ENCODE measurements around the gene BRPF3.

BRPF3 gene

DNA sequence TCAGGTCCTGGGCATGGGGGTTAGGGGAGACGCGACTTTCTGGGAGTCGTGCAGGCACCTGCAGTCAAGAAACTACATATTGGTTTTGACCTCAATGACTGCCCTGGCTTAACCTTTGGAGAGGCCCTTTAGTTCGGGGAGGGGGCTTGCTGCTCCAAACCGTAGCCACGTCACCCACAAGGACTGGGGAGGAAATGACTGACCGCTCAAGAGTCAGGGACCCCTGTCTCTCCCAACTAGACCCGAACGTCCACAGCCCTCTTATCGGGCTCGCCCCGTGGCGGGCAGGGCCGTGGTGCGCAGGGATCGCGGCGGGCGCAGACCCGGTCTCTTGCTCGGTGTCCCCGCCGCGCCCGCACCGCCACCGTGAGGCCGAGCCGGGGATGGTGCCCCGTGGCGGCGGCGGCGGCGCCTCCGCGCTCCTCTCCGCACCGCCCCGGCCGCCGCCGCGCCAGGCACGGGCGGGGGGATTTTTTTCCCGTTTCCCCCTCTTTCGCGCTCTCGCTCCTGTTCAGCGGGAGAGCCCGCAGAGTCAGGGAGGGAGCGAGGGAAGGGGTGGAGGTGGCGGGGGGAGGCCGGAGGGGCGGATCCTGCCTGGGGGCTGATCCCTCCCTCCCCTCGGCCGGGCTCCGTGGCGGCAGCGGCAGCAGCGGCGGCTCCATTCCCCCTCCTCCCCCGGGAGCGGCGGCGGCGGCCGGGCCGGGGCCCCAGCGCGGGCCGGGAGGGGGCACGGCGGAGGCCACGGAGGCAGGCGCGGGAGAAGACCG lies at the start of gene BRPF3:
Gene BRPF3, plus strand, starts transcription at position 632 of the 767 bp plus-strand sequence. CDS start 3,579 bp downstream, outside the sequence.
- peak; percentile 52 to 76 (median 58) for DNase-seq (ENCODE audit: low read depth in 3 of 3)

- DNase-seq (ENCODE audit: low read depth in 3 of 3), result no peak
Measured at GRCh38 chr6:36147294-36147693, 49.2 kb upstream of the BRPF3 start.

DNA sequence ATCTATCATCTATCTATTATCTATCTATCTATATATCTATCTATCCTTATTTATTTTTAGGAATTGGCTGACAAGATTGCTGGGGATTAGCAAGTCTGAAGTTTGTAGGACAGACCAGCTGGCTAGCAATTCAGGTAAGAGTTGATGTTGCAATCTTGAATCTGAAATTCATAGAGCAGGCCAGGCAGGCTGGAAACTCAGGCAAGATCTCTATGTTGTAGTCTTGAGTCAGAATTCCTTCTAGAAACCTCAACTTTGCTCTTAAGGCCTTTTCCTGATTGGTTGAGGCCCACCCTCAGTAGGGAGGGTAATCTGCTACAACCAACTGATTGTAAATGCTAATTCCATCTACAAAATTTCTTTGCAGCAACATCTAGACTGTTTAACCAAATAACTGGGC lies 47.1 kb upstream of the BRPF3 start:
- no peak for DNase-seq (ENCODE audit: low read depth in 3 of 3)

DNA sequence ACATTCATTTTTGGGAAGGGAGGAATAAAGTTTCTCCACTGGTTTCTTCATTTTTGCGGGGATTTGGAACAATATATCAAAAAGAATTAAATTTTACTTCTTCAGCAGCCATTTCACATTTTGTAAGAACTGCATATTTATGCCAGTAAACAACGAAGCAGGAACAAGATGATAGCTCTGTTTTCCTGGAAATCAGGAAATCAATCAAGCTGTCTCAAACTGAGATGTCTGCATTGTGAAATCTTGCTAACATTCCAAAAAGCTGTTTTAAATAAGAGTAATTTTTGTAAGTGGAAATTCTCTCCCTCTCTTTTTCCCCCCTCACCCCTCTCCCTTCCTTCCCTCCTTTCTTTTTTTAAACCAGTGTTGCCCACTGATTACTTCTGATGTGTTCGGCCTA lies 46.3 kb upstream of the BRPF3 start:
- DNase-seq (ENCODE audit: low read depth in 3 of 3), result no peak

DNA sequence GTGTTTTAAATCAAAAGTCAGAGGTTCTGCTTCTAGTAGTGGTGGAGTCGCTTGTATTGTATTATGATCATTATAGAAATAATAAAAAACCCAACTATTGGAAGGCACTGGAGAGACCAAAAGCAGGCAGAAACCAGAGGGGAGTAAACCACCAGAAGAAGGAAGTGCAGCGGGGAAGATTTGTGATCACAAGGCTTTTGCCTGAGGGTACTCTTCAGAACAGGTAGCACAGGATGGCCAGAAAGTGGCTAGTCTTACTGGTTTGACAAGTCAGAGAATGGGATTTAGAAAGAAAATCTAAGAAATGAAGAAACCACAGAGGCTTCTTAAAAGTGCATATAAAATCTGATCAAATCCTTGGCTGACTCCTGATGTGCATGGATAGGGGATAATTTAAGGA lies 42.3 kb upstream of the BRPF3 start:
- DNase-seq (ENCODE audit: low read depth in 3 of 3), result no peak

GRCh38 chr6:36155662-36156061 lies 40.9 kb upstream of the BRPF3 start:
- no peak for DNase-seq (ENCODE audit: low read depth in 3 of 3)

GRCh38 chr6:36160147-36160760 lies 36.3 kb upstream of the BRPF3 start:
- no peak for DNase-seq (ENCODE audit: low read depth in 3 of 3)

DNA sequence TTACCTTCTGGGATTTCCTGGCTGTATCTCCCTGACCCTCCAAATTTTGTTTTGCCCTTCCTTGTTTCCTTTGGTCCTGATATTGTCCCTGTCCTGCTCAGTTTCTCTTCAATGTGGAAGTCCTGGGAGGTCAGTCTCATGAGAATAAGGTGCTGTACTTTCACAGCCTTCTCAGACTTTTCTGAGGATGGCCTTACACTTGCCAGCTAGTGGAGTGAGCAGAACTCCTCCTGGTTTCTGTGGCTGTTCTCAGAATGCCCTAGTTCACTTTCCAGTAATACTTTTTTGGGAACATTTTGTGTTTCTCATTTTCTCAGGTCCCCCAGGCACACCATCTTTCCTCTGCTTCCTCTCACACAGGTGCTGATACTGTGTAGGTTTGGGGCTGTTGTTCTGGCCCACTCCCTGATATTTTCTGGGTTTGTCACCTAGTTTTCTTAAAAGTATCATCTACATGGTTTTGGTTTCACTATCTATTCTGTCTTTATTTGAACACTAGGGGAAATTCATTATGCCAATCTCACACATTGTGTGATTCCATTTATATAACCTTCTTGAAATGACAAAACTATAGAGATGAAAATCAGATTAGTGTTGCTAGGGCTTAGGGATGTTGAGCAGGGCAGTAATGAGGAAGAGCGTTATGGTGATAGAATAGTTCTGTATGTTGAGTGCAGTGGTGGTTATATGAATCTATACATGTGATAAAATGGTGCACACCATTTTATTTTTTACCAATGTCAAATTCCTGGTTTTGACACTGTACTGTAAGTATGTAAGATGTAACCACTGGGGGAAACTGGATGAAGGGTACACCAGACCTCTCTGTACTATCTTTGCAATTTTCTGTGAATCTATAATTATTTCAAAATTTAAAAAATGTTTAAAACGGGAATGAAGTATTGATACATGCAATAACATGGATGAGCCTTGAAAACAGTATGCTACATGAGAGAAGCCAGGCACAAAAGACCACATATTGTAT lies 27.2 kb upstream of the BRPF3 start:
- DNase-seq (ENCODE audit: low read depth in 3 of 3), result no peak

DNA sequence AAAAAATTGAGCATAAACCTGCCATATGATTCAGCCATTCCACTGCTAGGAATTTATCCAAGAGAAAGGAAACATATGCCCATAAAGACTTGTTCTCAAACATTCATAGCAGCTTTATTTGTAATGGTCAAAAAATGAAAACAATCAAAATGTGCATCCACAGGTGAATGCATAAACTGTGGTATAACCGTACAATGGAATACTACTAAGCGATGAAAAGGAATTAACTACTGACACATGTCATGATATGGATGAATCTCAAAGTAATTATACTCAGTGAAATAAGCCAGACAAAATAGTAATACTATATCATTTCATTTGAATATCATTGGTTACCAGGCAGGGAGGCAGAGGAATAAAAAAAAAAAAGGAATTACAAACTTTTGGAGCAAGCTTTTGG lies 25.8 kb upstream of the BRPF3 start:
- no peak for DNase-seq (ENCODE audit: low read depth in 3 of 3)

DNA sequence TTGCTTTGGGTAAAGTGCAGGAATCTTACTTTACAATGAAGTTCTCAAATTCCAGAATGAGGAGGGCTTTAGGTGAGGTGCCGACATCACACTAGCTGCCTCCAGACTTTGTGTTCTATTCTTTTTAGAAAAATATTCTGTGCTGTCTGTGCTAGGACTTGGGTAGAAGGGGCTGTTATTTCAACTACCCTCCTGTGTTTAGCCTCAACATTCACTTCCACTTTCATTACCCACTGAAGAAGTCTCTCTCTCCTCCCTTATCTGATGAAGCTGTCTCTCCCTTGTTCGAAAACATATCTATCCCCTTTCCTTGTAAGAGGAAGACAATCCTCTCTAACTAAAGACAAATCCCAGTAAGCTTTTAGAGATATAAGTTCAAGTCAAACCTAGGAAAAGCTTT lies 25.0 kb upstream of the BRPF3 start:
- no peak for DNase-seq (ENCODE audit: low read depth in 3 of 3)

- no peak for DNase-seq (ENCODE audit: low read depth in 3 of 3)
Measured at GRCh38 chr6:36177166-36177565, 19.4 kb upstream of the BRPF3 start.

DNA sequence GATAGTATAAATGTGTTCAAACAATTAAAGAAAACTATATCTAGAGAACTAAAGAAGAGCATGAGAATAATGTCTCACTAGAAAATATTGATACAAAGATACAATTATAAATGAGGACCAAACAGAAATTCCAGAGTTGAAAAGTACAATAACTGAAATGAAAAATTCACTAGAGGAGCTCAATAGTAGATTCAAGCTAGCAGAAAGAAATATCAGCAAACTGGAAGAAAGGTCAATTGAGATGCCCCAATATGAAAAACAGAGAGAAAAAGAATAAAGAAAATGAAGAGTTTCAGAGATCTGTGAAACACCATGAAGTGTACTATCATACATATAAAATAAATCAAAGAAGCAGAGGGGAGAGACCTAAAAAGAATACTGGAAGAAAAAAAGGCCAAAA lies 18.0 kb upstream of the BRPF3 start:
- no peak for DNase-seq (ENCODE audit: low read depth in 3 of 3)

DNA sequence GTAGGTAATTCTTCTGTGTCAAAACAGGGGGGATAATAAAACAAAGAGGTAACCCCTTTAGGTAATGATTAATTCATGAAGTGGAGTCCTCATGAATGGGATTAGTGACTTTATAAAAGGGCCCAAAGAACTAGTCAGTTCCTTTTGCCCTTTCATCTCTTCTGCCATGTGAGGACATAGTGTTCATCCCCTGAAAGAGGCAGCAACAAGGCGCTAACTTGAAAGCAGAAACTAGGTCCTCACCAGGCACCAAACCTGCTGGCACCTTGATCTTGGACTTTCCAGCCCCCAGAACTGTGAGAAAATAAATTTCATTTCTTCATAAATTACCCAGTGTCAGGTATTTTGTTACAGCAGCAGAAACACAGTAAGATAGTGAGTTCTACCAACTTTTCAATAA lies 16.4 kb upstream of the BRPF3 start:
- DNase-seq (ENCODE audit: low read depth in 3 of 3), result no peak

DNA sequence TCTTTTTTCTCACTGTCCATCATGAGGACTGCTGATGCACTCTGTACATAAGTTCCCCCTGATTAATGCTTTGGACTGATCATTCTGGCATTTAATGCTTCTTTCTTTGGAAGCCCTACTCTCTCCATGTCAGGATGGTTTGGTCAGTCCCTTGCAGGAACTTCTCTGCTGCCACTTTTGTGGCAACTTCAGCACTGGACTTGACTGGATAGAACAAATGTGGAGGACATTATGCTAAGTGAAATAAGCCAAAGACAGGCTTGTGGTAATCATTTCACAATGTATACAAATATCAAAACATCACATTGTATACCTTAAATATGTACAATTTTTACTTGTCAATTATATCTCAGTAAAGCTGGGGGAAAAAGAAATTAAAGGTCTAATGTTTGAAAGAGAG lies 12.2 kb upstream of the BRPF3 start:
- no peak for DNase-seq (ENCODE audit: low read depth in 3 of 3)

GRCh38 chr6:36186199-36186598 lies 10.3 kb upstream of the BRPF3 start:
- DNase-seq (ENCODE audit: low read depth in 3 of 3), result no peak

GRCh38 chr6:36187446-36187845 lies 9.1 kb upstream of the BRPF3 start:
- no peak for DNase-seq (ENCODE audit: low read depth in 3 of 3)

GRCh38 chr6:36195471-36196112 lies 952 bp upstream of the BRPF3 start:
- DNase-seq (ENCODE audit: low read depth in 3 of 3), result no peak

DNA sequence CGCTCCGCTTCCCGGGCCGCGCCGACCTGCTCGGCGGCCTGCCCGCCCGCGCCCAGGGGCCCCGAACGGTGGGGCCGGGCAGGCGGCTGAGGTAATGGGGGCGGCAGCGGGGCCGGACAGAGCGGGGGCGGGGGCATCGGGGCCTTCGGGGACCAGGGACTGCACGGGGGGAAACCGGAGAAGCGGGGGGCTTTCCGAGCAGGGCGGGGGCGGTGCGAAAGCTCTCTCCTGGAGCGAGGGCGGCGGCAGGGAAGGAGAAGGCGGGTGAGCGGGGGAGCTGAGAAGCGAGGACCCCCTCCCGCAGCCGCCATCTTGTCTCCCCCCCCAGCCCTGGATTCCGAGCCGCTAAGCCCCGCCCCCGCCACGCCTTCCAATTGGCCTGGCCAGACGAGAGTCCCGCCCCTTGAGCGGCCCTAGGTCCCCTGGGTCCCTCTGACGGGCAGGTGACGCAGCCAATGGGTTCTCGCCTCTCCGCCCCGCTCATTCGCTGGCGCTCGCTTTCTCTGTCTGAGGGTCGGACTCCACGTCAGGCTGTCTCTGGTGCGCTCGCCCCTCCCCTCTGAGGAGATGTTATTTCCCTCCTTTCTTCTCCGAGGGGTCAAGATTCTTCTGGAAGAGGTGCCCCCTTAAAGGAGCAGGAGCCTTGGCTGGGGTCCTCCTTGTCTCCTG lies 470 bp downstream of the BRPF3 start:
- DNase-seq (ENCODE audit: low read depth in 3 of 3), result peak; percentile 98 to 100 (median 100)

DNA sequence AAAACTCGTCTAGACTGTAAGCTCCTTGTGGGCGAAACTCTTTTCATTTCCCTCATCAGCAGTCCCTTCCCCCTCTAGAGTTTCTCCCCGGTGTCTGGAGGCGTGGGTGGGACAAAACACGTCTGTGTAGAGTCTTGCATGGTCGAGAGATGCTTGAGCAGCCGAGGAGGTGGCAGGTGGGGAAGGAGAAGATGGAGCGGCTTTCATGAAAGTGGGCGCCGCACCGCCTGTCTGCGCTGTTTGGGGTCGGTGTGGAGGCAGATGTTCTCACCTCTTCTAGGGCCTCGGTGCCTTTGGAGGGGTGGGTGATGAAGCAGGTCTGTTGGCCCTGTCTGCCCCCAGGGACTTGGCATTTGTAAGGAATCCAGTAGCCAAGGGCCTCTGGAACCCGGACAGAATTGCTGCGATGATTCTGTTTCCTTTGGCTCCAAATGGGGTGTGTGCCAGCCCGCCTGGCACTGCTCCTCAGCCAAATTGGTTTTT lies 1.2 kb downstream of the BRPF3 start:
- no peak for DNase-seq (ENCODE audit: low read depth in 3 of 3)

DNA sequence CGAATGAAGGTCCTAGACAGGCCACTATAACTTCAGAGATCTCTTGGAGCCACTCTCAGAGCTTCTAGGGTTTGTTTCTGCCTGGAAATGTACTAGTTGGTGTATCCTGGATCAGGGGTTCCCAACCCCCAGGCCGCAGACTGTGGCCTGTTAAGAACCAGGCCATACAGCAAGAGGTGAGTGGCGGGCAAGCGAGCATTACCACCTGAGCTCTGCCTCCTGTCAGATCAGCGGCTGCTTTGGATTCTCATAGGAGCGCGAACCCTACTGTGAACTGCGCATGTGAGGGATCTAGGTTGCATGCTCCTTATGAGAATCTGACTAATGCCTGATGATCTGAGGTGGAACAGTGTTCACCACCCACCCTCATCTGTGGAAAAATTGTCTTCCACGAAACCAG lies 2.4 kb downstream of the BRPF3 start:
- DNase-seq (ENCODE audit: low read depth in 3 of 3), result no peak

Data from stimulated activated CD4-positive, alpha-beta T cell treated with anti-CD3 and anti-CD28 coated beads, TNF-alpha, amount 100 ng/mL, for 48 hours (primary cell).